Putamen (tissue), 1 donor: ENCODE results near the gene TCF4.

Experiments used
- DNase-seq: peaks from one replicate; pipeline ENCODE4 v3.0.0-alpha.2; 2016; ENCODE audit warnings: low spot score

TCF4 gene

GRCh38 chr18:55179835-55180234 is 408.2 kb downstream of the TCF4 start:
- no peak for DNase-seq

DNA sequence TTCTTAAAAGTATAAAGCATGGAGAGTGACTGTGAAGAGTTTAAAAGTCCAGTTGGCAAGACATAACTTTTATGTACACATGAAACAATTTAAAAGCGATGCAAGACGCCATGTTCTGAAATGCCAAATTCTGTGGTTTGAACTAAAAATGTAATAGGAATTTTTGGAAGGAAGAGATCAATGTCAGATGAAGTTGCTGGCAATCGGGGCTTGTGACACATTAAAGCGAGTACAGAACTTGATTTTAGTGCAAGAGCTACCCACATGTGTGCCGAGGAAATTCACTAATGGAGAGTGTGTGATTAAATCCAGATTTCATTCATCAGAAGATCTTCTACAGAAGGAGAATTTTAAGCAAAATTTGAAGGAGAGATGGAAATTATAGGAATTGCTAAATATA is 408.6 kb downstream of the TCF4 start:
- no peak for DNase-seq

DNA sequence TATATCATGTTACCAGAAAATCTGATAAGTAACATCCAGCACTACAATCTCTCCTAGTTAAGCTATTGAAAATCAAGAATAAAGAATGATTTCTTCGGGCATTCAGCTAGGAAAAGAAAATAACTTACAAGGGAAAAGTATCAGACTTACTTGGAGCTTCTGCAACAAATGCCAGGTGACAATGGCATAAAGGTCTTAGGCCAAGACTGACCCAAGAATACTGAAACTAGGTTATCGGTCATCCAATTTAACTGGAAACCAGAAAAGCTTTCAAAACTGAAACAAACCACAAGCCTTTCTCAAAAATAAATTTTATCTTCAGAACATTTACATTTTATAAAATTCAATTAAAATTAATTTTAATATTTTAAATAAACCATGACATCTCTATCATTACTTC is 414.7 kb downstream of the TCF4 start:
- no peak for DNase-seq
